Nucleus accumbens (tissue), 56 donors: ENCODE data around the gene MRPL55.

Source experiments
- DNase-seq, 56 donors: peaks; one replicate each; lab custom pipeline; 2025; lab: John Stamatoyannopoulos, UW

MRPL55 gene

DNA sequence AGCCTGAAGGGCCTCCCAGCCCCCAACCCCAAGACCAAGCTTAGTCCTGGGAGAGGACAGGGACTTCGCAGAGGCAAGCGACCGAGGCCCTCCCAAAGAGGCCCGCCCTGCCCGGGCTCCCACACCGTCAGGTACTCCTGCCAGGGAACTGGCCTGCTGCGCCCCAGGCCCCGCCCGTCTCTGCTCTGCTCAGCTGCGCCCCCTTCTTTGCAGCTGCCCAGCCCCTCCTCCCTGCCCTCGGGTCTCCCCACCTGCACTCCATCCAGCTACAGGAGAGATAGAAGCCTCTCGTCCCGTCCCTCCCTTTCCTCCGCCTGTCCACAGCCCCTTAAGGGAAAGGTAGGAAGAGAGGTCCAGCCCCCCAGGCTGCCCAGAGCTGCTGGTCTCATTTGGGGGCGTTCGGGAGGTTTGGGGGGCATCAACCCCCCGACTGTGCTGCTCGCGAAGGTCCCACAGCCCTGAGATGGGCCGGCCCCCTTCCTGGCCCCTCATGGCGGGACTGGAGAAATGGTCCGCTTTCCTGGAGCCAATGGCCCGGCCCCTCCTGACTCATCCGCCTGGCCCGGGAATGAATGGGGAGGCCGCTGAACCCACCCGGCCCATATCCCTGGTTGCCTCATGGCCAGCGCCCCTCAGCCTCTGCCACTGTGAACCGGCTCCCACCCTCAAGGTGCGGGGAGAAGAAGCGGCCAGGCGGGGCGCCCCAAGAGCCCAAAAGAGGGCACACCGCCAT, 48.5 kb downstream of the MRPL55 start:
- no peak for DNase-seq

DNA sequence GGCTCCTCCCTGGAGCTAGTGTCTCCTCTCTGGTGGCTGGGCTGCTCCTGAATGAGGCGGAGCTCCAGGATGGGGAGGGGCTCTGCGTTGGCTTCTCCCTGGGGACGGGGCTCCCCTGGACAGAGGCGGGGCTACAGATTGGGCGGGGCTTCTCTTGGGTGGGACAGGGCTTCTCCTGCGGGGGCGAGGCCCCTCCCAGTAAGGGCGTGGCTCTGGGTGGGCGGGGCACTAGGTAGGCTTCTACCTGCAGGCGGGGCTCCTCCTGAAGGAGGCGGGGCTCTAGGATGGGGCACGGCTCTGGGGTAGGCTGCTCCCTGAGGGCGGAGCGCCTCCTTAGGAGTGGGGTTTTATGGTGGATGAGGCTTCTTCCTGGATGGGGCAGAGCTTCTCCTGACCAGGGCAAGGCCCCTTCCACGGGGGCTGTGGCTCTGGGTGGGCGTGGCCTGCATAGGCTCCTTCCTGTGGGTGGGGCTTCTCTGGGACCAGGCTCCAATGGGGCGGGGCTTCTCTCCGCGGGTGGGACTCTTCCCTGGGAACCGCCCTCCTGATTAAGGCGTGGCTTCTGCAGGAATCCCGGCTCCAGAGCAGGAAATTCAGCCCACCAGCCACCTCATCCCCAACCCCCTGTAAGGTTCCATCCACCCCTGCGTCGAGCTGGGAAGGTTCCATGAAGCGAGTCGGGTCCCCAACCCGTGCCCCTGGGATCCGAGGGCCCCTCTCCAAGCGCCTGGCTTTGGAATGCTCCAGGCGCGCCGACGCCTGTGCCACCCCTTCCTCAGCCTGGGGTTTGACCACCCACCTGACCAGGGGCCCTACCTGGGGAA, 49.3 kb downstream of the MRPL55 start:
- DNase-seq = peak in 1 of 56 donors; percentile 52

DNA sequence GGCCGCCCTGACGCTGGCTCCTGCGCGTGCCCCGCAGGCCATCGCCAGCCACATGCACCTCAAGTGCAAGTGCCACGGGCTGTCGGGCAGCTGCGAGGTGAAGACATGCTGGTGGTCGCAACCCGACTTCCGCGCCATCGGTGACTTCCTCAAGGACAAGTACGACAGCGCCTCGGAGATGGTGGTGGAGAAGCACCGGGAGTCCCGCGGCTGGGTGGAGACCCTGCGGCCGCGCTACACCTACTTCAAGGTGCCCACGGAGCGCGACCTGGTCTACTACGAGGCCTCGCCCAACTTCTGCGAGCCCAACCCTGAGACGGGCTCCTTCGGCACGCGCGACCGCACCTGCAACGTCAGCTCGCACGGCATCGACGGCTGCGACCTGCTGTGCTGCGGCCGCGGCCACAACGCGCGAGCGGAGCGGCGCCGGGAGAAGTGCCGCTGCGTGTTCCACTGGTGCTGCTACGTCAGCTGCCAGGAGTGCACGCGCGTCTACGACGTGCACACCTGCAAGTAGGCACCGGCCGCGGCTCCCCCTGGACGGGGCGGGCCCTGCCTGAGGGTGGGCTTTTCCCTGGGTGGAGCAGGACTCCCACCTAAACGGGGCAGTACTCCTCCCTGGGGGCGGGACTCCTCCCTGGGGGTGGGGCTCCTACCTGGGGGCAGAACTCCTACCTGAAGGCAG, 50.0 kb downstream of the MRPL55 start:
- no peak for DNase-seq

DNA sequence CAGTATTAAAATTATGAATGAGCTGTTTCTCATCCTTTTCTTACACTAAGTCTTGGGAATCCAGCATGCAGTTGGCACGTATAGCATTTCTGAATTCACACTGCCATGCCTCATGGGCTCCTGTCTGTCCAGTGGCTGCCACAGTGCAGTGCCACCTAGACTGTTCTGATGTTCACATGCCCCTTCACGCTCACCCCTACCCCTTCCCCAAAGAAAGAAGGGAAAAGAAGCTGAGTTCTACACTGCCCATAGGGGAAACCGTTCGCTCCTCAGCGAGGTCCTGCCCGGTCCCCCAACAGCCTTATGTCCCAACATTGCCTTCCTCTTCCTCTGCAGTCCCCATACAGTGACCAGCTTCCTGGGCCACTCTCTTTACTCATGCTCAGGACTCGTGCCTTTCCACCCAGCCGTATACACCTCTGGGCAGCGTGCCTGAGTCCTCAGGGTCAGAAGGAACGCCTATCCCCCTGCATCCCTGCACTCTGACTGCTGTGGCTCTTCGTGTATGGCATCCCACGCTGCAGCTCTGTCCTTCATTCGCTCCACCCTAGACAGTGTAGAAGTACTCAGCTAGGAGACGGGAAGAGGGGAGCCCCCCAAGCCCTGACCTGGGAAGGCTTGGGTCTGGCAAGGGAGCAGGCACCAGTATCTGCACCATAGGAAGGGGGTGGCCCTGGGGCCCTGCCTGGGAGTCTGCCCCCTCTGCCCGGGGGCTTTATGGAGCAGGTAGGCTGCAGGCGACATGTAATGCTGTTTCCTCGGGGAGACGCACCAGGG, 50.7 kb downstream of the MRPL55 start:
- DNase-seq = no peak
